Stimulated activated CD4-positive, alpha-beta T cell treated with anti-CD3 and anti-CD28 coated beads, TNF-alpha, amount 100 ng/mL, for 1 hour (primary cell): ENCODE results near the gene ACAN.

Source experiments
- DNase-seq, 3 donors: peaks; one replicate each; pipeline ENCODE4 v3.0.0-alpha.2; 2020; ENCODE audit warnings: low read depth in 3 of 3, low spot score in 1 of 3

Gene ACAN

DNA sequence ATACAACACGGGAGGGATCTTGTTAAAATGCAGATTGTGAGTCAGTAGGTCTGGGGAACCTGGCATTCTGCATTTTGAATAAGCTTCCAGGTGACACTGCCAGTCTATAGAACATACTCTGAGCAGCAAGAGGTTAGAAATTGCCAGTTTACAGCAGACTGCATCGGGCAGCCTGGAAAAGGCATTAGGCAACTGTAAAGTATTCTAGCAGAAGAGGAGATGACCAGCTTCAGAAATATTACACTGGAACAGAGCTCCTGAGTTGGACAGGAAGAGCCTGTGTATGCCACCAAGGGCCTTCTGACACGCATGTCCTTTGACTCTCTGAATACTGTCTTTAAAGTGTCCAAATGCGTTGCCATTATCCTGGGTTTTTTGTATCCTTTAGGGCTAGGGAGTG is 2.5 kb upstream of the ACAN start:
- no peak for DNase-seq

DNA sequence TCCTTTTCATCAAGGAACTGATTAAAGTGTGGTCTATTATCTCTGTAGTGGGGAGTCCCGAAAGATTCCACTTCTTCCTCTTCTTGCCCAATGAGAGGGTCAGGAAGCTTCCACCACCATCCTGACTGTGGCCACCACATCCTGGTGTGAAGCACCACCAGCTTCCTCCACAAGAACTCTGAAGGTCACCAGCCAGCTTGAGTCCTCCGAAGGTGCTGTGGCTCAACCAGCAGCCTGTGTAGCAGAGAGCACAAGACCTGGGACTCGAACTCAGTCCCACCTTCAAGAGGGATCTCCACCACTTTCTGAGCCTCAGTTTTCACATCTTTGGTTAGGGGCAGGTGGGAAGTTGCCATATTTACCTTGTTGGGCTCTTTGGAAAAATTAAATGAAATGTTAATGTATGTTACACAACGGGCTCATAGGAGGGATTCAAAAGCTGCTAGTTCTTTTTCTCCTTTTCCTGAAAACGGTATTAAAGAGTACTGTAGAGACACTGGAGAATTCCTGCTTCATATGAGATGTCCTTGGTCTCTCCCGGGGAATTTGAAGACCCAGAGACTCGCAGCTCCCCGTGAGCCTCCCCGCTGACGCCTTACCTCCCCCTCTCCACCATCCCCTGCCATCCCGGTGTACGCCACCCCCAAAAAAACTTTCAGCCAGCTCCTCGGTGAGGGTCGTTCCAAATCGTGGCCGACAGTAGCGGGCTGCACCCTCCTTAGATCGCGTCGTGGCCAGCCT is 816 bp upstream of the ACAN start:
- no peak for DNase-seq

DNA sequence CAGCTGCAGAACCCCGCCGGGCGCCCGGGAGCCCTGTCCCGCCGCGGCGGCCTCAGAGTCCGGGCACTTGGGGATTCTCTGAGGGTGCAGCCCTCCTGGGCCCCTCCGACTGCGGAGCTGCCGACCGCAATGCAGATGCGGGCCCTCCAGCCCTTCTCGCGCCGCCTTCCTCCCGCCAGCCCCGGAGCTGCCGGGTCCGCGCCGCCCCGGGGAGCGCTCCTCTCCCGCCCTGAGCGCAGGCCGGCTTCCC is 320 bp upstream of the ACAN start:
- no peak for DNase-seq

DNA sequence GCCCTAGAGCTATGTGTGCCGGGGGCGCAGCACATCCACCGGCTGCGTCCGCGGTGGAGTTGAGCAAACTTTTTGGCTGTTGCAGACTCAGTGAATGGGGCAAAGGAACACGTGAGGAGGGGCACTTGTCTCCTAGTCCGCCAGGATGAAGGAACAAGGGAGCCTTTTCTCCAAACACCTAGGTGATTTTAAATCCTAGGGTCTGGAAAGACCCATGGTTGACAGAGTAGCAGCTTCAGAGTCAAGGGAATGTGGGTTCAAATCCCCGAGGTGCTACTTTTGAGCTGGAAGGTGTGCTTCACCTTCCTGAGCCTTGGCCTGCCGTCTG is 648 bp downstream of the ACAN start:
- DNase-seq = no peak

DNA sequence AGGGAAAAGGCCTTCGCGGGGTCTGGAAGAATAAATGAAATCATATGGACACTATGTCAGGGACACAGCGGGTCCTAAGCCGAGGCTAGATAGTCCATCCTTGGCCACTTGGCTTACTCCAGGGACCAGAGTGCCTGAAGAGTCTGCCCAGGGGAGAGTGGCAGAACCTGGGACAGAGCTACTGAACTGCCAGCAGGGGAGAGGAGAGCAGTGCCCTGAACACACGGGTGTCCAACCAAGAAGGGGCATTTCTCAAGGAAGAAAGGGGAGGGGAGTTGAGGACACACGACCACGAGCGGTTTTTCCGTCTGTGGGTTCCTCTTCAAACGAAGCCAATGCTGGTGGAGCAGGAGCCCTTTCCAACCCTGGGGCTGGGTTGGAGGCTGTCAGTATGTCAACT is 1.0 kb downstream of the ACAN start:
- no peak for DNase-seq

DNA sequence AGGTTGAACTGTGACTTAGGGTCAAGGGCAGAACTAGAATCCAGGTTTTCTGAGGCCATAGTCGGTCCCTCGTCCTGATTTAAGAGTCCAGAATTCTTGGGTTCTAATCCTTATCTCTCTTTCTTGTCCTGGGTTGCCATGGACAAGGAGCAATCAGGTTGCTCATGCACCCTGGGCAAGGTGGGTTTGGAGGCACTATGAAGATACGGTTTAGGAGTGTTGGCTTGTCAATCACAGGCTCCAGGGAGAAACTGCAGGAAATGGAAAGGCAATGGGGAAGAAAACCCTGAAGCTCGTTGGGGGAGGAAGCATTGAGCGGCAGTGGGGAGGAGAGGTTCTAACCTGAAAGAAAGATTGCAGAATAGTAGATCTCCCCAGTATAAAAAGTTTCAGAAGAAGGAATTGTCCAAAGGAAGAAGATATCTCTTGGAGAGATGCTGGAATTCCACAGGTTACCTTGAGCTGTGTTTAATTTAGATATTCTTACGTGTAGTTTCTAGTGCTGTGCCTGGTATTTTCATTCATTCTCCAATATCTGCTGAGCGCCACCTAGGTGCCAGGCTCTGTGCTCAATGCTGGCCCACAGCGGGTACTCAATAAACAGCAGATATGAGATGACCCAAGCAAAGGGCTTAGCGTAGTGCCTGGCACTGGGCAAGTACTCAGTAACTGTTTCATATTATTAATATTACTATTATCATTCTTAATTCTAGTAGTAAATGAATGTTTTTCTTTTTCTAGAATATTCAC is 2.0 kb downstream of the ACAN start:
- DNase-seq = no peak

DNA sequence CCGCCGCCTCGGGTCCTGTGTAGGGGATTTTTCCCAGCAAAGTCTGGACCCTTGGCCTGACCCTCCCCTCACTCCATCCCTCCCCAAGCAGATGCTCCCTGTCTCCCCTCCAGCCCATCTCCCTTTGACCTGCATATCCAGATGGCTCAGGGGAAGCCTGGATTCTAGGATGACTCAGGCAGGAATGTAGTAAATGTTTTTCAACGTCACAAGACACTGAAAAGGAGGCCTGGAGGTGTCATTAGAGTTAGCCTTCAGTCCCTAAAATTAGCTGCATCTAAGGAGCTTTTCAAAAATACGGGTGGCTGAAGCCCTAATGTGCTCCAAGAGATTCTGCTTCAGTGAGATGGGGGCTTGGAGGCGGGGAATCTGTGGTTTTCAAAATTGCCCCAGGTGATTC is 7.2 kb downstream of the ACAN start:
- DNase-seq = no peak

DNA sequence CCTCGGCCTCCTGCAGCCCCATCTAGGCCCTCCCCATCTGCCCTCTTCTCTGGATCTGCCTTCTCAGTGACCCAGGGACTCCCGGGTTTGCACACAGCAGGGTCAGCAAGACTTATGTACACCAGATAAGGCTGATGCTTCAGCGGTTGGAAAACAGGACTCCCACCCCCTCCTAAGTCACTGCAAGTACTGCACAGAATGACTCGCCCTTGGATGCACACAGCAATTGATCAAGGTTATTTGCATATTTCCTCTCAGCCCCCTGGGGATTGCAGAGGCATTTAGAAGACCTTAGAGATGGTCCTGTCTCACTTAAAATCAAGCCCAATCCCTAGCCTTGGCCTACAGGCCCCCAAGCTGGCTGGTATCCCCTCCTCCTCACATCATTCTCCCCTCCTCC is 8.9 kb downstream of the ACAN start:
- no peak for DNase-seq

DNA sequence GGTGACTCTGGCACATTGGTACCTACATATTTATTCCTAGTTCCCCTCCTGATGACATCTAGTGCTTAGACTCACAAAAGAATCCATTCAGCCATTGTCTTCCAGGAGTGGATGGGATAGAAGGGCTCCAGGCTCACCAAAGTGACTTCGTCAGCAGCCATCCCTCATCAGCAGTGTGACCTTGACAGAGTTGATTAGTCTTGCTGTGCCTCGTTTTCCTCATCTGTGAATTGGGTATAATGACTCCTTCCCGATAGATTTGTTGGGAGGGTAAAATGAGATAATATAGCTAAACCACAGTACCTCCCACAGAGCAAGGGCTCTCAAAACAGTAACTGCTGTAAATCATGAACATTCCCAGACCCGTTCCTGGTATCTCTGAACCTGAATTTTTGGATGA is 10.7 kb downstream of the ACAN start:
- DNase-seq = no peak

DNA sequence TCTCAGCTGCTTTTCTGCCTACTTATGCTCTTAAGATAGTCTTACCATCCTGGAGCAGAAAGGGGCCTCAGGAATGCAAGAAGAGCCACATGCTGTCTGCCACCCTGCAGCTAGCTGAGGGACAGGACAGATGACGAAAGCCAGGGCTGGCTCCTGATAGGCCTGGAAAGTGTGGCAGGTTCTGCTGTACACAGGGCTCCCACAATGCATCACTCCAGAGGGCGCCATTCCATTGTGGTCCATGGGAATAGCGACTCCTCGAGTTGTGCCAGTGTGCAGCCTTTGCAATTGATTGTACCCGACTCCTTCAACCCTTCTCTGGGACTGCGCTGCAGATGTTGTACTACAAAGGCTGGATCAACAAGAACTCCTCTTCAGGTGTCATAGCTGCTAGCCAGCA is 11.2 kb downstream of the ACAN start:
- no peak for DNase-seq

DNA sequence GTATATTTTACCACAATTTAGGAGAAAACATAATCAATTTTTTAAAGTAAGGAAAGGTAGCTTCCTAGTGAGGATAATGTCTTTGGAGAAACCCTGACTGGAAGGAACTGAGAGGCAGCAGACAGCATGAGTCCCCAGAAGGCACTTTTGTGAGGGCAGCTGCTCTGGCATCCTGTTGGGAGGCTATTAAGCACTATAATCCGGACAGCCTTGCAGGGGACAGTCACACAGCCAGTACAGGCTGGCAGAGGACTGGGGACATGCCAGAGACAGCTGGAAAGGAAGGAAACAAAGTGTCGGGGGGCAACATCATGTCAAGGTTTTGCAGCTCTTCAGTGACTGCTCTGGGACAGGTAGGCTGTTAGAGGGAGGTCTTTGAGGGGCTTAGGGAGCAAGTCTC is 15.7 kb downstream of the ACAN start:
- no peak for DNase-seq

DNA sequence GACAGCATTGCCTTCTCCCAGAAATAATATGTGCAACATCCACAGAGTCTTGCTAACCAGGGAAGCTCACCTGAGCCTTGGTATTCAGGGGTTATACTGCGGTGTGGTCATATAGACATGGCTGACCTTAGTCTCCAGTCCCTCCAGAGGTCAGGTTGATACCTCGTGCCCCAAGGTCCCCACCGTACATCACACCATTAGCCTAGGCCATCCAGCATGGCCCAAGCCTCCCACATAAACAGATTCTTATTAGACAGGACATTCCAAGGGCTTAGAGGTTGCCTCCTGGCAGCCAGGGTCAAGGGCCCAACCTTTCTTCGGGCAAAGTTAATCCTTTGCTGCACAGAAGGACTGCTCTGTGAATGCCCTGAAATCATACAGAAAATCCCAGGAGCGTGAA is 18.8 kb downstream of the ACAN start:
- no peak for DNase-seq

DNA sequence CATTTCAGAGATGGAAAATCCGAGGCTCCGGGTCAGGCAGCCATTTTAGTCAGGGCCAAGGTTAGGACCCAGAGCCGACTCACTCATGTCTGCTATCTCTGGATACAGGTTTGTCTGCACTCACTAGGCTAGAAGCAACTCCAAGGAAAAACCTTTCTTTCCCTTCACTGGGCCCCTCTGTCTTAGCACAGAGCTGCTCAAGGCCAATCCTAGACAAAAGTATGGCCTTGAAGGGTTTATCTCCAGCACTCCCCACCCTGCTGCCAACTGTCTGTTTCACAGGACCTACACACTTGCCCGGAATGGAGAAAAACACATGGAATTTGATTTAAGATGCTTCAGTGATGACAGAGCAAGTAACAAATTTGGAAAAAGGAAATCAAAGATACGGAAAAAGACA is 25.6 kb downstream of the ACAN start:
- DNase-seq = no peak

DNA sequence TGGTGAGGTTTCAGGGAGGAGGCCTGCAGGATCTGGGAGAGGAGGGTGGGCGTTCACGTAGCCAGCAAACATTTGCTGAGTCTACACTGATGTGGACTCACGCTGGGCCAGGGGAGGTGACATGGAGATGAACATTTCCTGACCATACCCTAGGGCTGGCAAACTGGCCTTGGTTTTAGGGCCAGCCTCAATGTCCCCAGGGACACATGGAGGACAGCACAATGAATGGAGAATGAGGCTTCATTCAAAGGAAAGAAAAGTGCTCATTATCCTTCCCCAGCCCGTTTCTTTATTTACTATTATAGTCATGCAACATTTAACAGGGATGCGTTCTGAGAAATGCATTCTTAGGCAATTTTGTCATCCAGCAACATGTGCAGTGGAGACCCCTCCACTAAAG is 26.8 kb downstream of the ACAN start:
- no peak for DNase-seq

DNA sequence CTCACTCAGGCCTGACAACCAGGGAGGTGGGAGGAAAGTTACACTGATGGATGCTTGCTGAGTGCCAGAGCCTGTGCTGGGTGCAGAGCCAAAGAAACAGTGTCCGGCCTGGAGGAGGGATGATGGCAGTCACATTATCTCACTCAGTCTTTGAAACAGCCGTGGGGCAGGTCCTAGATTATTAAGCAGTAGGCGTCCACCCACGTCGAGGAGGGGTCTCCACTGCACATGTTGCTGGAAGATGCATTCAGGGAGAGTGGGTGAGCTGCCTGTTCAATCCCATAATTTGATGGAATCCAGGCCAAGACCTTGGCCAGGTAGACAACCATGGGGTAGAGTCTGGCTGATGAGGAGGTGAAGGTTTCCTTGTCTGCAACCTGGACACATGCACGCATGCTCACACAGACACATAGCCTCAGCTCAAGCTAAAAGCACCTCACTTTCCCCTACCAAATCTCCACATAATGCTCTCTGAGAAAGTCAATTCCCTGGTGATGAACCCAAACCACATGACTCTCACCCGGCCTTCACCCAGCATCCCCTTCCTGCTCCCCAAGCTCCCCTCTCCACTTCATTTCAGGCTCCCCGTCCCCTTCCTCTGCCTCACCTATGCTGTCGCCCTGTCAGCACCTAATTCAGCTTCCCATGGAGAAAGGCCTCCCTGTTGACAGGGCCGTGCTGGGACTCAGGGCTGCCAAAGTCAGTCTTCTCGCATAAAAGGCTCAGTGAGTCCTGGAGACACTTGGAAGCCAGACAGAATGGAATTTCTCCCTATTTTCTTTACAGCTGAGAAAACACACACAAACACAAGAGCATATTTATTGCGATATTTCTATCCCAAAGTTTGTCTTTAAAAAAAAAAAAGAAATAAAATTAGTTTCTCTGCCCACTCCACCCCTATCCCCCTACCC is 29.8 kb downstream of the ACAN start:
- no peak for DNase-seq

DNA sequence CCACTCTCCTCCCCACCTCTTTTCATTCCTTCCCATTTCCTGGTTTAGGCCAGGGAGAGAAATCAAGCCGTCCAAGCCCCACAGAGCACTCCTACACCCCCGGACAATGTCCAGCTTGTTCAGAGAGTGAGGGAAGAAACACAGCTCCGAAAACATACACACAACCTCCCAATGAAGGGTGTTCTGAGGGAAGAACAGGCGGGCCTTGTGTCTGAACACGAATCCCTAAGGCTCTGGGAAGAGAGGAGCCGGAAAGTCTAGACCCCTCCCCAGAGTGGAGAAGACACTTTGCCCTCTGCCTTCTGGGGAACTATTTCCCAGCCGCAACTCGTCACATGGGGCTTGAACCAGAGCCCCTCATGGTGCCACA is 30.5 kb downstream of the ACAN start:
- no peak for DNase-seq

DNA sequence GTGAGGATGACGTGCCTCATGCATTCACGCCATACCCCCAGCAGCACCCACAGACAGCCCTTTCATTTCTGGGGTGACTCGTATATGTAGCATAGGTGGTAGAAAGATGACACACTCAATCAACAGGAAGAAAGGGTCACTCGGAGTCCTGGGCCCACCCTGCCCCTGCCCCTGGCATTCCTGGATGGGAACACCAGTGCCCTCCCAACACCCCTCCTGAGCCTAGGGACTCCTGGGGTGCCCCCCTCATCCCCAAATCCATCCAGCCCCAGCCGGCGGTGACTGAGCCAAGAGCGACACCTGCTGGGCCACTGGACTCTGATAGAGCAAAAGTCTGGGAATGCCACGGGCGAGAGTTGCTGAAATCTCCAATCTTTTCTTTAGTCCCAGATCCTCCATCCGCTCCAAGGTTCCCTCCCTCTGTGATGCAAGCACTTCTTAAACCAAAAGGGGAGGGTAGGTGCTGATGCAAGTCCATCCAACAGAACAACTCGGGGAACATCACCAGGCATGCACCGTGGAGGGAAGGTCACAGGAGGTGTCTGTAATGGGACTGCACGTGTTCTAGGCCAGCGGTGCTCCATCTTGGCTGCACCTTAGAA is 31.1 kb downstream of the ACAN start:
- peak in 1 of 3 donors; percentile 4 for DNase-seq

DNA sequence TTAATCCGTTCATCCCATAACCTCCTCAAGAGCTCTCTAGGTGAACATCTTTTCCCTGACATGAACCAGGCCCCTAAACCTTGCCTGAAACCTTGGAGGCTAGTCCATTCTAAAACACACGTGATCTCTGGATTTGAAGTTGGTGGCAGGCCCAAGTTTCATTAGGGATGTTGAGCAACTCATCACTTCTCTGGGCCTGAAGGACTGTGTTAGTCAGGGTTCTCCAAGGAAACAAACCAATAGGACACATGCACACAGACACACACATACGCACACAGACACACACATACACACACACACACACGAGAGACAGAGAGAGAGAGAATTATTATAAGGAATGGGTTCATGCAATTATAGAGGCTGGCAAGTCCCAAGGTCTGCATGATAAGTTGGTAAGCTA is 31.9 kb downstream of the ACAN start:
- no peak for DNase-seq

DNA sequence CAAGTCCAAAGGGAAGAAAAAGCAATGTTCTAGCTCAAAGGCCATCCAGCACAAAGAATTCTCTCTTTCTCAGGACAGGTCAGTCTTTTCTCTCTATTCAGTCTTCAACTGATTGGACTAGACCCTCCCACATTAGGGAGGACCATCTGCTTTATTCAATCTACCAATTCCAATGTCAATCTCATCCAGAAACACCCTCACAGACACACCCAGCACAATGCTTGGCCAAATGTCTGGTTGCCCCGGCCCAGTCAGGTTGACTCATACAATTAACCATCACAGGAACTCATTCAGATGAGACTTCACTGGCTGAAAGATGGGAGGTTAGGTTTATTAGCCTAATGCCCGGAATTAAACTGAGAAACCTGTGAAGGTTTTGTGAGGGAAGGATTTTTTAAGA is 32.4 kb downstream of the ACAN start:
- DNase-seq = no peak

DNA sequence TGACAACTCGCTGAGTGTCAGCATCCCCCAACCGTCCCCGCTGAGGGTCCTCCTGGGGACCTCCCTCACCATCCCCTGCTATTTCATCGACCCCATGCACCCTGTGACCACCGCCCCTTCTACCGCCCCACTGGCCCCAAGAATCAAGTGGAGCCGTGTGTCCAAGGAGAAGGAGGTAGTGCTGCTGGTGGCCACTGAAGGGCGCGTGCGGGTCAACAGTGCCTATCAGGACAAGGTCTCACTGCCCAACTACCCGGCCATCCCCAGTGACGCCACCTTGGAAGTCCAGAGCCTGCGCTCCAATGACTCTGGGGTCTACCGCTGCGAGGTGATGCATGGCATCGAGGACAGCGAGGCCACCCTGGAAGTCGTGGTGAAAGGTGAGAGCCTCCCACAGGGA is 35.4 kb downstream of the ACAN start:
- no peak for DNase-seq

DNA sequence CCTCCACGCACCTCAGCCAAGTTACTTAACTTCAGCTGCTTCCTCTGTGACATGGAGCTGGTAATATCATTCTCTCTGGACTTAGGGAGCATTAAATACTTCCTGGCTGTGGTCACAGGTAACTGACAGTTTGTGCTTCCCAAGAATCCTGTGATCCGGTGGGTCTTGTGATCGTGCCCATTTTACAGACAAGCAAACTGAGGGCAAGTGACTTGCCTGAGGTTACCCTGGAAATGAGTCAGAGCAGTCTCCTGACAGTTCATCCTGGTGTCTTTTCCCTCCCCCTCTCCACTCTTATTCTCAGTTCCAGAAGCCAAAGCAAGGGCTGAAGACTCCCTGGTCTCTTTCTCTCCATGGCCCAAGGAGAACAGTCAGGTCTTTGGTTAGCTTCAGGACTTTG is 35.9 kb downstream of the ACAN start:
- DNase-seq = no peak

DNA sequence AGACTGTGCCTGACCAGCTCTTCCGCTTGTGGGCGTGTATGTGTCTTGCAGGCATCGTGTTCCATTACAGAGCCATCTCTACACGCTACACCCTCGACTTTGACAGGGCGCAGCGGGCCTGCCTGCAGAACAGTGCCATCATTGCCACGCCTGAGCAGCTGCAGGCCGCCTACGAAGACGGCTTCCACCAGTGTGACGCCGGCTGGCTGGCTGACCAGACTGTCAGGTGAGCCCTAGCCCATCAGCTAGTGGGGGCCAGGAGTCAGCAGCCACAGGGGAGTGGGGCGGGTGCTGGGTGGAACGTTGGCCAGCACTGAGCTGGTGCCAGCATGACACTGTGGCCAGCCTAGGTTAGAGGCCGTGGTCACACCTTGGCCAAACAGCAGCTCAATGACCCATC is 36.7 kb downstream of the ACAN start:
- DNase-seq = no peak
